Measurements from ENCODE around the gene BBC3.

Gene BBC3

GRCh38 chr19:47188507-47189033 lies 42.4 kb downstream of the BBC3 start:
- no peak for DNase-seq

GRCh38 chr19:47187797-47188196 lies 43.2 kb downstream of the BBC3 start:
- DNase-seq, result no peak

- no peak for DNase-seq
Measured at GRCh38 chr19:47187335-47187655, 43.7 kb downstream of the BBC3 start.

- DNase-seq, result no peak
Measured at GRCh38 chr19:47186446-47187334, 44.3 kb downstream of the BBC3 start.

- no peak for DNase-seq
Measured at GRCh38 chr19:47183601-47184000, 47.4 kb downstream of the BBC3 start.

GRCh38 chr19:47179653-47180310 lies 51.2 kb downstream of the BBC3 start:
- no peak for DNase-seq

GRCh38 chr19:47176627-47177090 lies 54.3 kb downstream of the BBC3 start:
- DNase-seq, result no peak

- DNase-seq, result no peak
Measured at GRCh38 chr19:47176071-47176626, 54.9 kb downstream of the BBC3 start.

- DNase-seq, result no peak
Measured at GRCh38 chr19:47172666-47173455, 58.1 kb downstream of the BBC3 start.

Measured in inflammatory macrophage (primary cell).